H9 (cell line): ENCODE data around the gene ABCD3. TPM values are rescaled to one million over a fixed set of nuclear protein-coding genes. Genes with fewer than 3 reads are reported as not detected.

ENCODE experiments used
- DNase-seq: peaks from one replicate; pipeline ENCODE4 v3.0.0-alpha.2; 2017
- H2AFZ ChIP-seq: one replicate; pipeline ENCODE4 v1.6.1; 2013; ENCODE audit warnings: mild to moderate bottlenecking, low read length, control low read depth, moderate library complexity
- H2AK5ac ChIP-seq: 2 replicates; pipeline ENCODE4 v1.6.1; 2013; ENCODE audit warnings: low read length, control low read depth, mixed read lengths; ENCODE audit not compliant: insufficient read length
- H2BK120ac ChIP-seq: one replicate; pipeline ENCODE4 v1.6.1; 2013; ENCODE audit warnings: low read depth, mild to moderate bottlenecking, low read length, control low read depth, inconsistent platforms; ENCODE audit not compliant: poor library complexity, severe bottlenecking
- H2BK12ac ChIP-seq: 2 replicates; pipeline ENCODE4 v1.6.1; 2013; ENCODE audit warnings: low read length, control low read depth, mixed read lengths, low read depth; ENCODE audit not compliant: insufficient read length
- H2BK15ac ChIP-seq: 2 replicates; pipeline ENCODE4 v1.6.1; 2013; ENCODE audit warnings: low read depth, low read length, control low read depth
- H2BK20ac ChIP-seq: one replicate; pipeline ENCODE4 v1.6.1; 2013; ENCODE audit warnings: low read depth, mild to moderate bottlenecking, low read length, control low read depth, inconsistent platforms; ENCODE audit not compliant: poor library complexity, severe bottlenecking
- H2BK5ac ChIP-seq: 2 replicates; pipeline ENCODE4 v1.6.1; 2013; ENCODE audit warnings: low read length, control low read depth, mixed read lengths; ENCODE audit not compliant: insufficient read length
- H3K14ac ChIP-seq: 2 replicates; pipeline ENCODE4 v1.6.1; 2013; ENCODE audit warnings: low read length, control low read depth; ENCODE audit not compliant: insufficient read depth
- H3K18ac ChIP-seq: 2 replicates; pipeline ENCODE4 v1.6.1; 2013; ENCODE audit warnings: low read depth, mild to moderate bottlenecking, mixed read lengths, low read length, control low read depth; ENCODE audit not compliant: insufficient read length
- H3K23ac ChIP-seq: 2 replicates; pipeline ENCODE4 v1.6.1; 2013; ENCODE audit warnings: low read length, control low read depth, mixed read lengths, low read depth; ENCODE audit not compliant: insufficient read length
- H3K23me2 ChIP-seq: 2 replicates; pipeline ENCODE4 v1.6.1; 2013; ENCODE audit warnings: low read depth, mild to moderate bottlenecking, mixed read lengths, low read length, control low read depth; ENCODE audit not compliant: insufficient read length, poor library complexity, severe bottlenecking
- H3K27ac ChIP-seq: 2 replicates; pipeline ENCODE4 v1.5.1; 2013; ENCODE audit warnings: low read length, control low read depth, mixed read lengths, low read depth; ENCODE audit not compliant: insufficient read length
- H3K27me3 ChIP-seq: 2 replicates; pipeline ENCODE4 v1.6.1; 2013; ENCODE audit warnings: low read length, control low read depth, inconsistent platforms; ENCODE audit not compliant: insufficient read depth
- H3K4ac ChIP-seq: 2 replicates; pipeline ENCODE4 v1.6.1; 2013; ENCODE audit warnings: low read depth, mild to moderate bottlenecking, control low read depth, inconsistent platforms, low read length, moderate library complexity
- H3K4me1 ChIP-seq: 2 replicates; pipeline ENCODE4 v1.6.1; 2013; ENCODE audit warnings: low read length, control low read depth, inconsistent platforms; ENCODE audit not compliant: insufficient read depth
- H3K4me2 ChIP-seq: 2 replicates; pipeline ENCODE4 v1.6.1; 2013; ENCODE audit warnings: low read length, control low read depth, mixed read lengths; ENCODE audit not compliant: insufficient read length, insufficient read depth
- H3K56ac ChIP-seq: 2 replicates; pipeline ENCODE4 v1.6.1; 2013; ENCODE audit warnings: low read depth, mild to moderate bottlenecking, mixed read lengths, low read length, control low read depth; ENCODE audit not compliant: insufficient read length
- H3K79me1 ChIP-seq: 2 replicates; pipeline ENCODE4 v1.6.1; 2013; ENCODE audit warnings: low read depth, mild to moderate bottlenecking, moderate library complexity, low read length, control low read depth, inconsistent platforms; ENCODE audit not compliant: insufficient read depth, poor library complexity, severe bottlenecking
- H3K79me2 ChIP-seq: 2 replicates; pipeline ENCODE4 v1.6.1; 2013; ENCODE audit warnings: low read length, control low read depth, inconsistent platforms; ENCODE audit not compliant: insufficient read depth
- H3K9ac ChIP-seq: 2 replicates; pipeline ENCODE4 v1.6.1; 2013; ENCODE audit warnings: low read length, control low read depth, mixed read lengths; ENCODE audit not compliant: insufficient read length; ENCODE audit errors: extremely low read depth
- H3K9me3 ChIP-seq: one replicate; pipeline ENCODE4 v1.6.1; 2013; ENCODE audit warnings: low read depth, low read length, inconsistent platforms; ENCODE audit not compliant: control insufficient read depth
- H3T11ph ChIP-seq: one replicate; pipeline ENCODE4 v1.6.1; 2013; ENCODE audit warnings: mild to moderate bottlenecking, low read length, control low read depth, inconsistent platforms
- H4K20me1 ChIP-seq: one replicate; pipeline ENCODE4 v1.6.1; 2013; ENCODE audit not compliant: control insufficient read depth, insufficient read length, insufficient read depth
- H4K5ac ChIP-seq: 2 replicates; pipeline ENCODE4 v1.6.1; 2013; ENCODE audit warnings: low read depth, mild to moderate bottlenecking, mixed read lengths, low read length, control low read depth; ENCODE audit not compliant: insufficient read length
- H4K8ac ChIP-seq: replicated peaks from 2 replicates; pipeline ENCODE4 v1.6.1; 2013; ENCODE audit warnings: low read length, control low read depth, mixed read lengths, low read depth; ENCODE audit not compliant: insufficient read length
- H4K91ac ChIP-seq: 2 replicates; pipeline ENCODE4 v1.6.1; 2013; ENCODE audit warnings: low read depth, mild to moderate bottlenecking, moderate library complexity, mixed read lengths, low read length, control low read depth; ENCODE audit not compliant: insufficient read length
- H3K27ac Mint-ChIP-seq, 3 experiments: 2 replicates in 2 of 3; 3 replicates in 1 of 3; pipeline ENCODE4 v1.8.0; 2020 to 2021; ENCODE audit warnings: mixed read lengths in 3 of 3, mild to moderate bottlenecking in 1 of 3, moderate library complexity in 1 of 3
- H3K27me3 Mint-ChIP-seq: 2 replicates; pipeline ENCODE4 v1.8.0; 2021; ENCODE audit warnings: low read depth, mild to moderate bottlenecking, moderate library complexity, mixed read lengths
- H3K36me3 Mint-ChIP-seq, 3 experiments: 2 replicates in 2 of 3; 3 replicates in 1 of 3; pipeline ENCODE4 v1.8.0; 2020 to 2021; ENCODE audit warnings: low read depth in 3 of 3, mixed read lengths in 3 of 3; ENCODE audit not compliant: insufficient read depth in 1 of 3
- H3K4me1 Mint-ChIP-seq, 2 experiments: 2 replicates each; pipeline ENCODE4 v1.8.0; 2020; ENCODE audit warnings: mixed read lengths in 2 of 2
- H3K4me3 Mint-ChIP-seq, 2 experiments: 2 replicates in 1 of 2; 3 replicates in 1 of 2; pipeline ENCODE4 v1.8.0; 2020 to 2021; ENCODE audit warnings: mild to moderate bottlenecking in 2 of 2, mixed read lengths in 2 of 2, moderate library complexity in 1 of 2
- H3K9me3 Mint-ChIP-seq, 2 experiments: 2 replicates in 1 of 2; 3 replicates in 1 of 2; pipeline ENCODE4 v1.8.0; 2020; ENCODE audit warnings: mild to moderate bottlenecking in 2 of 2, mixed read lengths in 2 of 2, moderate library complexity in 1 of 2
- CTCF ChIP-seq: fragments of 200-600 bp; sonication (generic); conservative IDR thresholded peaks from 3 replicates; pipeline ENCODE4 v1.8.0; 2021; ENCODE audit warnings: antibody characterized with exemption, mild to moderate bottlenecking
- WGBS: extraction: QIAGEN DNeasy Blood & Tissue Kit; methylation state at CpG from one replicate; pipeline ENCODE4 v1.1.7; 2013; ENCODE audit warnings: missing lambda C conversion rate, low lambda C conversion rate, mixed read lengths; ENCODE audit not compliant: insufficient read length; ENCODE audit errors: extremely low coverage; 5-methylcytosine and 5-hydroxymethylcytosine counted together
- total RNA-seq: library from RNA; stranded (reverse); gene quantifications from 2 replicates; pipeline ENCODE4 v1.2.1, GENCODE V29; 2021

ABCD3 gene
- total RNA-seq, 1 experiment from 2014 or later: 32.0 TPM

GRCh38 chr1:94538243-94538827, 120.1 kb downstream of the ABCD3 start:
- Histone ChIP-seq H3K9me3 (no peaks in the 10 kb centered on the region), H3K4me1 (no peaks in the 10 kb centered on the region), H4K5ac (no peak overlapping the region), H3K4me2 (no peak overlapping the region), H3K56ac (no peak overlapping the region), H4K8ac (no peak overlapping the region), H4K20me1 (no peaks in the 10 kb centered on the region), H2BK12ac (no peak overlapping the region), H3K9ac (no peak overlapping the region), H3K14ac (no peak overlapping the region; the same call in 1 of the 2 replicates), H3K18ac (no peak overlapping the region), H3K79me2 (no peaks in the 10 kb centered on the region), H3K23me2 (peaks cover 17% of the 10 kb centered on the region), H2BK15ac (no peak overlapping the region), H3K4ac (no peak overlapping the region), H2BK5ac (no peak overlapping the region), H3K27me3 (no peaks in the 10 kb centered on the region; the same call in 1 of the 2 replicates), H2AK5ac (no peak overlapping the region), H3T11ph (no peak overlapping the region), H3K27ac (no peak overlapping the region), H2BK20ac (no peak overlapping the region), H4K91ac (no peak overlapping the region), H3K23ac (no peak overlapping the region), H3K79me1 (no peaks in the 10 kb centered on the region), H2AFZ (no peak overlapping the region), H2BK120ac (no peak overlapping the region)
- Mint-ChIP-seq H3K36me3 (peaks cover 5 to 66% (median 29%) of the 10 kb centered on the region in 3 experiments; a peak in 6 of 7 replicates), H3K4me1 (peaks cover 34 to 43% of the 10 kb centered on the region in 2 experiments), H3K9me3 (0 out of 5 replicates have a peak, but pooled peaks cover 0 to 2% of the 10 kb centered on the region in 2 experiments), H3K27me3 (peaks cover 19% of the 10 kb centered on the region), H3K27ac (no peak overlapping the region; a peak in 1 of 7 replicates), H3K4me3 (peak overlapping the region in 1 of 2 experiments; percentile 6; a peak in 2 of 5 replicates)
- WGBS: no CpG with 5 or more reads among the region's 6 CpGs
- no peak for DNase-seq
- no peak; the same call in 2 of the 3 replicates for TF ChIP-seq CTCF
